ENCODE data around the gene JAG1.
"Not testable (repeated sequence)": the region's sequence is repeated elsewhere in the genome, so short reads cannot be mapped to it uniquely, and the experiment has no call there.

Gene JAG1

GRCh38 chr20:10605547-10606195 lies 68.1 kb downstream of the JAG1 start:
- no peak for DNase-seq

DNA sequence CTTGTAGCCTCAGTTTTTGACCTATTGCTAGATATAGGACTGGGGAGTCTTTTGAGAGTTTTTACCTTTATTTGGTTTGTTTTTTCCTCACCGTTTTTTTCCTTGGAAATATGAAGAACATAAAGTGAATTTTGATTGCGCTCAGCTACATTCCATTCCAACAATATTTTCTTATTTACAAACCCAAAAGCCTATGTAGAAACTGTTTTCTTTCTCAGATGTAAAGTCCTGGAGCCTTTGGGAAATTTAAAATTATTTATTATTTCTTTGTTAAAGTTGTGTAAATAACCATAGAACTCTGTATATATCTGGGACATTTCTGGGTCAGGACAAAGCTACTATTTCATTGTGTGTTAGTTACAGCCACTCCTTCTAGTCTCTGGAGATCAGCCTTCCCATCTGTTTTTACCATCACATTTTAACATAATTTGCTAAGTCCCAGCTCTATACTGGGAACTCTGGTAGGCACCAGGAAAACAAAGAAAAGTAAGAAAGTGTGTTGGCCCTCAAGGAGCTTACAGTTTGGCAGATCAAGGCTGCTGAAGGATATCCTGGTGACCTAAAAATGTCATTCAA lies 68.8 kb downstream of the JAG1 start:
- DNase-seq: no peak

DNA sequence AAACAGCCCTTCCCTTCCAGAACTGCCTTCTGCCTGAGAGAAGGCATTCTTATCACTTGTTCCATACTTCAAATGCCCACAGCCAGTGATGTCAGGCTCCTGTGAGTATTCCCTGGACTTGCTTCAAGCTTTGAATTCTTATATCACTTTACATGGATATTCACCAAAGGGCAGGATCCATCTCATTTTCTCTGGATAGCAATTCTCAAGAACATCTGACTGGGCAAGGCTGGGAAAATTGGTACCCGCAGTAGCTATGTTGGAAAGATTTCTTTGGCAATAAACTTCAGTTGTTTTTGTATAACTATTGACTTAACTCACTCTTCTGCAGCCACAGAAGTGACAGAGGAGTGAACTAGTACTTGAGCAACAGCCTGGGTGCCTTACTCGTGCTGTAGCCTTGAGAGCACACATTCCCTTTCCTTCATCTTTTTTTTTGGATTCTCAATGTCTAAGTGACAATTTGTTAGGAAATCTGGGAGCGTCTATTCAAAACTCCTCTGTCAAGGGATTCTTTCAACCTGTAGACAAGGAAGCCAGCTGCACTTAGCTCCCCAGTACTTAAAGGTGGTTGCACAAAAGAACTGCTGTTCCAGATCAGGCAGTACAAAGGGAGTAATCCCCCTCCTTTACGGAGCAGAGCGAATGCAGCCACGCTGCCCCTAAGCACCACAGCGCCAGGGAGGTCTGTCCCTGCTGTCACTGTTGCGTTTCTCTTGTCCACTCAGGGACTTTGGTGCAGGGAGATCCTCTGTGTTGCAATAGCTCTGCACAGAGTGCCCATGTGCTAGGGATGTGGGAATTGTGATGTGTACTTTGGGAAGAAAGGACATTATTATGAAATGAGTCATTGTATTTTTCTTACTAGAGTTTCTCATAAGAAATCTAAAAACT lies 69.6 kb downstream of the JAG1 start:
- no peak for DNase-seq

DNA sequence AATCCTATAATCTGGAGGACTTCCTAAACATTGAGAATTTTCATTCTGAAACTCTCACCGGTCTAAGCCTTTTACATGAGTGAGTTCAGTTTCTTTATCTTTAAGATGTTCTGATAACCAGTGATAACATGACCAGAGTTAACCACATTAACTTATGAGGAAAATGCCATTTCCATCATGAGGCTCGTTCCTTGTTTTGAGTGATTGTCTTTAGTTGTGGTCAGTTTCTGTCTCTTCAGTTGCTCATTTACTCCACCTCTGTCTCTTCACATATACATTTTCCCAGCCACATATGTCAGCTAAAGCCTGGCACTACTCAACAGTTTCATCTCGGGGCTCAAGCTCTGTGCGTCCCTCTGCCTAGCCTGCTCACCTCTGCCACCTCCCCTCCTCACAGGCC lies 70.4 kb downstream of the JAG1 start:
- DNase-seq: no peak

- no peak for DNase-seq
Observed at GRCh38 chr20:10602221-10602871, 71.5 kb downstream of the JAG1 start.

GRCh38 chr20:10597637-10598036 lies 76.2 kb downstream of the JAG1 start:
- no peak for DNase-seq

GRCh38 chr20:10596710-10597121 lies 77.1 kb downstream of the JAG1 start:
- DNase-seq: no peak

- DNase-seq: no peak
Observed at GRCh38 chr20:10595985-10596384, 77.8 kb downstream of the JAG1 start.

DNA sequence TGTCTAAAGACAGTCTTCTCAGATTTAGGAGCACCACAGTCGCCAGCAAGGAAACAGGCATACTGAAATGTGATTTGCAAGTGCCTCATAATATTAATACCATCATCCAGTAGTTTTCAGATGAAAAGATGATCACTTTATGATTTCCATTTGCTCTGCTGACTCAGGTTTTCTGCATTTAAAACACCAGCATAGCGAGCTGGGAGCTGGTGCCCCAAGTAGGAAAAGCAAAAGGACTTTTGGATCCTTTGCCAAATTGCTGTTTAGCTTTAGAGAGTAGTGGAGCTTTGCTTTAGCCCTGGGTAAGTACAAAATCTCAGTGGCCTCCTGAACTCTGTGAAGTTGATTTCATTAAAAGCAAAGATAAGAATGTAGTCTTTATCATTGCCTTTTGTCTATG lies 78.5 kb downstream of the JAG1 start:
- DNase-seq: no peak

DNA sequence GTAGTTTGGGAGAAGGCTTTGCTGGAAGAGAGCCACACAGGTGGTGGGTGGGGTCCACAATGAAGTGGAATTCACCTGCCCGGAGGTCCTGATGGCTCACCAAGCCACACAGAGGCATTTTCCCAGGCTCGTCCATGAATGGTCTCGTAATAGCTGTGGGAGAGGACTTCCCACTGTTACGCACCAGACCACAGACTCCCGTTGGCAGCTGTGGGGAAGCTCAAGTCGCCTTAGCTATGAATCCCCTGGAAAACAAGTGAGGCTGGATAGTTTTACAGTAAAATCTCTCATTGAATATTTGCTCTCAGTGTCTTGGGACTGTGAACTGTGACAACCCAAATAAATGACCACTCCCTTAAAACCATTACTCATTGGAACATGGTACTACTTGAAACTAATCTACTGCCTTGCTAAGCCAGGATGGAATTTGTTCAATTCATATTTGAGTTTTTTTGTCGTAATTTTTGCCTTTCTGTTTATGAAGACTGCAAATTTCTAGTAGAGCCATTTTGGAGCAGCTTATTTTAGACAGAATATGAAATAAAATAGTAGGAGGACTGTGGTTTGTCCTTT lies 79.4 kb downstream of the JAG1 start:
- DNase-seq: no peak

DNA sequence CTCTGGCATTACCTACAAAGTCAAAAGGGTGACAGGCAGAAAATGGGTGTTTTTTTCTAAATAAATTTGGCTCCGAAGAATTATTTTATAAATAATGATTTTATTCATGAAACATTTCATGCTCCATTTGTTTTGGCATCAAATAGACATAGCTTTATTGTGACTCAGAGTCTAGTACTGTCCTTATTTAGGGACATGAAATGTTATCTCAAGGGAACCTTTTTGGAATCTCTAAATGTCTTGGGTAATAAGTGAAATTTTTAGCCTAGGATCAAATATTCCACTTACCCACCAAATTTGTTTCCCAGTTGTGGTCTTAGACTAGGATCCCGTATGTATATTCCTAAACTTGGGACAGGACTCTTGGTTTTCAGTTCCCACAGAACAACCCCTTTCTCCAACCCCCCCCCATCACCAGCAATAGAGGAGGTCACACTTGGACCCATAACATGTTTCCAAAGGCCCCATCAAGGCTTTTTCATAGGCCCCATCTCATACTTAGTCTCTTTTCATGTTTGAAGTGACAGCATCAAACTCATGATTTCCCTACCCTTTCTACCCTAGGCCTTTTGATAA lies 81.8 kb downstream of the JAG1 start:
- DNase-seq: no peak

DNA sequence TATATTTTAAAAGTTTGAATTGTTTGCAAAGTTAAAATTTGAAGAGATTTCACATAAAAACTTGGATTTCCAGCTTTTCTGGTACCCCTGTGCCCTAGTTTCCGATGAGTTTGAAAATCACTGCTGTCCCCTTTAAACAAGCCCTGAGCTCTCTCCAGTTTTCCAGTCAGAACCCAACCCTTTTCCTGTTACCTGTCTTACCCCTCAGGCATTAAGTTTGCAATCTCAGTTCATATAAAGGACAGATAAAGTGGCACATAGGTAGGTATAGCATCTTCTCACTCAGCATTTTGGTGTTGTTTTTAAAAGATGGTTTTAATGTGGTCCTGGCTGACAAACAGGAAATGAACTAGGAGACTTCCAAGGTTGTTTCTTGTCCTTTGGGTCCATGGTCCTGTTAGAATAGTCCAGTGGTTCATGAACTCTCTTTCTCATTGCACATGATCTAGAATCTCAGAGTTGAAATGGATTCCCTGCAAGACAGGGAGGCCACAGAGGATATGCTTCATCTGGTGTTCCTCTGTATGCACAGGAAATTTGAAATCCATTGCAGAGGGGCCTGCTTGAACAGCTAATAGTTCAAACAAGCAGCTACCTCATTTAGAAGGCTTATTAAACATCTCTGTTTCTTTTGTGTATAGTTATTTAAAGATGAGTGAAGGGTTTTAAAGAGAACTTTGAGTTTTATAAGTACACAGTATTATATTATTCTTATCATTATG lies 82.7 kb downstream of the JAG1 start:
- no peak for DNase-seq

GRCh38 chr20:10590446-10590845 lies 83.4 kb downstream of the JAG1 start:
- not testable (repeated sequence) for DNase-seq
